Endothelial cell of umbilical vein (primary cell): ENCODE data around the gene RGS7. TPM values are rescaled to one million over a fixed set of nuclear protein-coding genes. Genes with fewer than 3 reads are reported as not detected.

Experiments used
- BruUV-seq: library from RNA; stranded (reverse); fragments of 400-500 nt; replicated peaks from 2 replicates; lab custom pipeline; 2021; lab: Mats Ljungman, UMichigan
- CTCF ChIA-PET: fragments of 300-600, 350-600 bp; sonication (Branson Sonifier 250); formaldehyde crosslinking; loops from one replicate; lab custom pipeline; 2021; ENCODE audit warnings: antibody characterized with exemption, inconsistent platforms; lab: Charles Lee
- POLR2A ChIA-PET: fragments of 300-600, 350-600 bp; sonication (Branson Sonifier 250); formaldehyde crosslinking; loops from one replicate; lab custom pipeline; 2021; ENCODE audit warnings: antibody characterized with exemption, inconsistent platforms; lab: Charles Lee
- DNase-seq: peaks from one replicate; pipeline ENCODE4 v3.0.0-alpha.2; 2011; ENCODE audit warnings: low read depth, low spot score
- FAIRE-seq: peaks from 2 replicates; lab custom pipeline; 2011; peaks lifted over from hg19 to GRCh38; lab: Jason Lieb, UNC
- H2AFZ ChIP-seq: 2 replicates; pipeline ENCODE4 v1.6.0; 2012; ENCODE audit warnings: low read depth, low read length, control low read depth, inconsistent platforms
- H3K27ac ChIP-seq: 2 replicates; pipeline ENCODE4 v1.5.1; 2011; ENCODE audit warnings: low read depth, mild to moderate bottlenecking, control low read depth, low read length, moderate library complexity; ENCODE audit not compliant: insufficient read depth
- H3K27me3 ChIP-seq, 2 experiments: 2 replicates each; pipeline versions ENCODE4 v1.6.0 to v1.6.1; 2011; ENCODE audit warnings: low read length in 2 of 2, mixed read lengths in 1 of 2; ENCODE audit not compliant: control insufficient read depth in 2 of 2, insufficient read depth in 2 of 2
- H3K36me3 ChIP-seq, 2 experiments: 2 replicates in 1 of 2; 3 replicates in 1 of 2; pipeline ENCODE4 v1.5.1; 2011; ENCODE audit warnings: low read length in 2 of 2, mild to moderate bottlenecking in 1 of 2, moderate library complexity in 1 of 2; ENCODE audit not compliant: control insufficient read depth in 2 of 2, insufficient read depth in 2 of 2; ENCODE audit errors: extremely low read depth in 1 of 2
- H3K4me1 ChIP-seq: 3 replicates; pipeline ENCODE4 v1.5.1; 2011; ENCODE audit warnings: mild to moderate bottlenecking, low read length; ENCODE audit not compliant: control insufficient read depth, insufficient read depth; ENCODE audit errors: extremely low read depth
- H3K4me2 ChIP-seq: 2 replicates; pipeline ENCODE4 v1.6.1; 2011; ENCODE audit warnings: low read length, control low read depth, mixed read lengths; ENCODE audit not compliant: insufficient read depth
- H3K4me3 ChIP-seq, 3 experiments: fragments of 200-600 bp in 1 of 3; sonication (generic), shearing (Covaris generic) in 1 of 3; replicated peaks in 1 of 3; 2 replicates each; pipeline ENCODE4 v1.5.1; 2011 to 2016; ENCODE audit warnings: control low read depth in 3 of 3, low read length in 3 of 3, mild to moderate bottlenecking in 2 of 3, inconsistent platforms in 1 of 3, low read depth in 1 of 3, moderate library complexity in 1 of 3; ENCODE audit not compliant: insufficient read depth in 1 of 3
- H3K79me2 ChIP-seq: 2 replicates; pipeline ENCODE4 v1.6.0; 2012; ENCODE audit warnings: low read length, inconsistent platforms; ENCODE audit not compliant: control insufficient read depth, insufficient read depth
- H3K9ac ChIP-seq: replicated peaks from 2 replicates; pipeline ENCODE3; 2011; ENCODE audit warnings: low read length, control low read depth; ENCODE audit not compliant: insufficient read depth; ENCODE audit errors: extremely low read depth
- H3K9me1 ChIP-seq: replicated peaks from 3 replicates; pipeline ENCODE4 v1.6.0; 2011; ENCODE audit warnings: mild to moderate bottlenecking, low read length; ENCODE audit not compliant: control insufficient read depth, insufficient read depth; ENCODE audit errors: extremely low read depth
- H3K9me3 ChIP-seq: replicated peaks from 2 replicates; pipeline ENCODE4 v1.5.1; 2012; ENCODE audit warnings: low read length, inconsistent platforms; ENCODE audit not compliant: control insufficient read depth, insufficient read depth
- H4K20me1 ChIP-seq: replicated peaks from 2 replicates; pipeline ENCODE3; 2011; ENCODE audit warnings: mild to moderate bottlenecking, low read length; ENCODE audit not compliant: control insufficient read depth, insufficient read depth; ENCODE audit errors: extremely low read depth
- CTCF ChIP-seq, 2 donors: IDR thresholded peaks; 1 replicate in 1 of 2; 2 replicates in 1 of 2; pipeline ENCODE4 v1.5.1; 2011; ENCODE audit warnings: low read length in 2 of 2, mild to moderate bottlenecking in 2 of 2, moderate library complexity in 2 of 2, control low read depth in 1 of 2, inconsistent platforms in 1 of 2, low read depth in 1 of 2; ENCODE audit not compliant: insufficient read depth in 1 of 2; ENCODE audit errors: extremely low read depth in 1 of 2
- FOS ChIP-seq: IDR thresholded peaks from 2 replicates; pipeline ENCODE4 v1.6.1; 2011; ENCODE audit warnings: mild to moderate bottlenecking, low read length, moderate library complexity, borderline replicate concordance; ENCODE audit not compliant: insufficient read depth
- GATA2 ChIP-seq: IDR thresholded peaks from 2 replicates; pipeline ENCODE4 v1.7.0; 2011; ENCODE audit warnings: low read depth, mild to moderate bottlenecking, moderate library complexity, mixed read lengths, low read length; ENCODE audit not compliant: insufficient read length, insufficient read depth
- POLR2AphosphoS5 ChIP-seq: IDR thresholded peaks from 2 replicates; pipeline ENCODE4 v1.6.1; 2012; ENCODE audit warnings: low read depth, mild to moderate bottlenecking, control low read depth, low read length, moderate library complexity; ENCODE audit not compliant: insufficient read depth
- dilution Hi-C: fragments of 300-500 bp; cut with MboI; formaldehyde crosslinking; loops from one replicate; pipeline ENCODE4 v1.15.0; 2019; ENCODE audit warnings: low sequenced_read_pairs; ENCODE audit not compliant: extremely low pct_ligation_motif_present
- intact Hi-C: fragments of 100-400 bp; cut with micrococcal nuclease; formaldehyde crosslinking; loops from one replicate; pipeline ENCODE4 v1.10.0; 2022
- polyA plus RNA-seq, 4 experiments: library from polyadenylated mRNA; depleted of rRNA in 3 of 4; stranded (reverse) in 3 of 4; unstranded in 1 of 4; fragments of >200 nt; gene quantifications; 2 replicates each; pipeline versions ENCODE4 v1.2.1 to v1.2.3, GENCODE V29; 2011 to 2012; ENCODE audit warnings: missing spikeins in 1 of 4
- total RNA-seq: library from RNA; stranded (reverse); gene quantifications from 2 replicates; pipeline ENCODE4 v1.2.3, GENCODE V29; 2021

RGS7 gene
- total and polyA plus RNA-seq, 2 donors (not counting 3 experiments of a cell fraction or from before 2014, with no cell fraction given) = 0.43 to 0.44 TPM

GRCh38 chr1:241275981-241276380 lies 81.0 kb downstream of the RGS7 start:
- no TSS peak for BruUV-seq
- intact Hi-C loops (no loop called here), dilution Hi-C loops (no loop called here)
- Histone ChIP-seq H3K4me1 (peaks cover 13% of the 10 kb centered on the region), H3K27ac (peak overlapping the region; percentile 18), H4K20me1 (no peaks in the 10 kb centered on the region), H3K9me1 (no peaks in the 10 kb centered on the region), H3K79me2 (no peaks in the 10 kb centered on the region), H3K27me3 (no peaks in the 10 kb centered on the region), H2AFZ (no peak overlapping the region), H3K9me3 (no peaks in the 10 kb centered on the region), H3K4me3 (no peak overlapping the region), H3K9ac (no peak overlapping the region), H3K36me3 (no peaks in the 10 kb centered on the region), H3K4me2 (no peak overlapping the region)
- FAIRE-seq (peak; percentile 26), DNase-seq (peak; percentile 17)
- POLR2A ChIA-PET = no interaction called here
- TF ChIP-seq GATA2 (no peak), FOS (peak; percentile 46), CTCF (IDR thresholded peaks at IDR 0.05; ENCODE audit: extremely low read depth in 1 of 2, insufficient read depth in 1 of 2, low read depth in 1 of 2, low read length in 2 of 2) (no peak)
- CTCF ChIA-PET = interaction anchor here (1.1 kb wide), 2 partner anchors 48 to 209 kb away, joined by 3 to 4 read pairs; no protein-coding TSS in a partner anchor

GRCh38 chr1:241275226-241275625 lies 81.8 kb downstream of the RGS7 start:
- Histone ChIP-seq H3K27me3 (no peaks in the 10 kb centered on the region), H3K4me1 (peaks cover 13% of the 10 kb centered on the region), H3K79me2 (no peaks in the 10 kb centered on the region), H2AFZ (no peak overlapping the region), H4K20me1 (no peaks in the 10 kb centered on the region), H3K4me2 (no peak overlapping the region), H3K36me3 (no peaks in the 10 kb centered on the region), H3K9ac (no peak overlapping the region), H3K9me3 (no peaks in the 10 kb centered on the region), H3K9me1 (no peaks in the 10 kb centered on the region), H3K4me3 (no peak overlapping the region), H3K27ac (no peak overlapping the region)
- DNase-seq (no peak), FAIRE-seq (no peak)
- TF ChIP-seq POLR2AphosphoS5 = no peak
- TF ChIP-seq FOS = peak; percentile 16
- no peak for TF ChIP-seq CTCF (IDR thresholded peaks at IDR 0.05; ENCODE audit: extremely low read depth in 1 of 2, insufficient read depth in 1 of 2, low read depth in 1 of 2, low read length in 2 of 2)
- POLR2A ChIA-PET = no interaction called here
- intact Hi-C loops (no loop called here), dilution Hi-C loops (no loop called here)
- CTCF ChIA-PET = no interaction called here
- no TSS peak for BruUV-seq
